ENCODE measurements around the gene RMND5A.
"Not testable (repeated sequence)": the region's sequence is repeated elsewhere in the genome, so short reads cannot be mapped to it uniquely, and the experiment has no call there.

Gene RMND5A, protein sequence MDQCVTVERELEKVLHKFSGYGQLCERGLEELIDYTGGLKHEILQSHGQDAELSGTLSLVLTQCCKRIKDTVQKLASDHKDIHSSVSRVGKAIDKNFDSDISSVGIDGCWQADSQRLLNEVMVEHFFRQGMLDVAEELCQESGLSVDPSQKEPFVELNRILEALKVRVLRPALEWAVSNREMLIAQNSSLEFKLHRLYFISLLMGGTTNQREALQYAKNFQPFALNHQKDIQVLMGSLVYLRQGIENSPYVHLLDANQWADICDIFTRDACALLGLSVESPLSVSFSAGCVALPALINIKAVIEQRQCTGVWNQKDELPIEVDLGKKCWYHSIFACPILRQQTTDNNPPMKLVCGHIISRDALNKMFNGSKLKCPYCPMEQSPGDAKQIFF

DNA sequence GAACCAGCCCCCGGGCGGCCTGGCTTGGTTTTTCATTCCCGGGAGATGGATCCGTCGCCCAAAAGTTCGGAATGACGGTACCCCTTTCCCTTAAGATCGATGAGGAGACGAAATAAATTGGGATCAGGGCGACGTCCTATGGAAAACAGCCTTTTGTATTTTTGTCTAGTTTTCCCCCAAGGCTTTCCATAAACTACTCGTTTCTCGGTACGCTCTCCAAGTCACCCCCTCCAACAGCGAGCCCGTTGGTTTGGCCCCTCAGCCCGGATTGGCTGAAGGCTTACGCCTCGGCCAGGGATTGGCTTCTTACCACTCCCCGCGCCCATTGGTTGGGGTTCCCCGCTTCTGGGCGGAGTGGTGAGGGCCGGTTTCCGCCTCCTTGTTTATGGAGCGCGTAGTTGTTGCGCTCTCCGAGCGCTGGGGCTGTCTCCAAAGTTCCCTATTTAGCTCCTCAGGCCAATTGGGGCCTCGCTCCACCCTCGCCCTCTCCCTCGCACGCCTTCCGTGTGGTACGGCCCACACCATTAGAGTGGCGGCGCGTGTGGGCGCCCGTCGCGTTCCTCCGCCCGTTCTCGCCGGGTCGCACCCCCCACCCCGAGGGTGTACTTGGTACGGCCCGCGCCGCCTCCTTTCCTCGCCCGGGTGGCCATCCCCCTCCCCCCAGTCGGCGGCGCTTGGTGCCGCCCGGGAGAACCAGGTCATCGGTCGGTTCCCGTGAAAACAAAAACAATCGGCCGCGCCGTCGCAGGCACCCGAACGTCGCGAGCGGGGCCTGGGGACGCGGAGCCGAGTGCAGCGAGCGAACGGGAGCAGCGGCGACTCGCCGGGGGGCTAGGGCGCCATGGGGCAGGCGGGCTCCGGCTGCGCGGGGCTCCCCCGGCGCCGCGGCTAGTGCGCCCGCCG, at the start of gene RMND5A:
Gene RMND5A, plus strand, starts transcription at position 655 of the 903 bp plus-strand sequence. CDS start 377 bp downstream, outside the sequence.
- peak; percentile 90 for DNase-seq (ENCODE audit: low read depth)

DNA sequence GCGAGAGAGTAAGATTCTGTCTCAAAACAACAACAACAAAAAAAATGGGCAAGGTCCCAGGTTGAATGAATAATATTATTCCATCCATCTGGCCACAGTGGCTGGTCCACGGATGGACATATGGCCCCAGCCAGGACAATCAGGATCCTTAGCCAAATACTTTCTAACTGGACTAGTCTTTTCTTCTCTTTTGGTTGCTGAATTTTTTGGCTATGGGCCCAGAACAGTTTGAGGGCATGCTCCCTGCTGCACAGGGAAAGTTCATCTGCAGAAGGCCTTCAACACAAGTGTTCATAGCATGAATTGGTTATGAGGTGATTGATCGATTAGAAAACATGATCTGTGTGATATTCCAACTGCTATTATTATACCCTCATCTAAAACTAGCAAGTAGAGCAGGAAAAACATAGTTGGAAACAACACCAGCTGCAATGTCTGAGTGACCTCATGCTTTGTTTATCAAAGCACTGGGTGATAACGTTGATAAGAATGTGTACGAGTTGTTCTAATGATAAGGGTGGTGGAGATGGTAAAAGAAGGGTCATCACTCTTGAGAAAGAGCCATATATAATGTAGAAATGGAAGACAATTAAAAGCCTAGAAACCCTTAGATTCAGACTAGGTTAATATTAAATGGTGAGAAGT, 48.6 kb upstream of the RMND5A start:
- DNase-seq (ENCODE audit: low read depth) = no peak

DNA sequence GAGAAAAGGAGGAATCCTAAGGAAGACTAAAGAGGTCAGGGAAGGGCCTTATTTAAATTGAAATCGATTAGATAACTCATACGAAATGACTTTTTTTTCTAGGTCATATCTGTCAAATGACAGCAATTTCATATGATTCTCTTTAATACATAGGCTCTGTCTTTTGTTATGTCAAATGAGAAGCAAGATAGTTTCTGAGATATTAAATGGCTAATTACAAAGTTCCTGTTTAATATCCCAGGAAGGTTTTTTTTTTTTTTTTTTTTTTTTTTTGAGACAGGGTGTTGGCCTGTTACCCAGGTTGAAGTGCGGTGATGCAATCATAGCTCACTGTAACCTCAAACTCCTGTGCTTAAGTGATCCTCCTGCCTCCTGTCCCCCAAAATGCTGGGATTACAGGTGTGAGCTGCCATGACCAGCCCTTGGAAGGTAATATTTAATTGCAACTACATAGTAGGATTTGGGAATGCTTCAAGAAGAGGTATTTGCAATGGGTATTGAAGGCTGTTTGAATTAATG, 48.0 kb upstream of the RMND5A start:
- no peak for DNase-seq (ENCODE audit: low read depth)

DNA sequence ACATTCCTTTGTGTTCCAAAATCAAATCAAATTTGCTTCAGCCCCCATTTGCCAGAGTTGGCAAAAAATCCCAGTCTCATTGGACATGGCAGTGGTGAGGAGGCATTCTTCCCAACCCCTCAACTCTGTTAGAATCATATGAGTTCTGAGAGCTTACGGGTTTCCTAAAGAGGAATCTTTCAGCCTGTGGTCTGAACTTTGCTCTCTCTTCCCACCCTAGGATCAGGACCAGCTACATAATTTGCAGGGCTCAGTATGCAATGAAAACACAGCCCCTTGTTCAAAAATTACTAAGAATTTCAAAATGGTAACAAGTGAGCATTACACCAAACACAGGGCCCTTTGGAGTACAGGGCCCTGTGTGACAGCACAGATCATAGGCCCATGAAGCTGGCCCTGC, 47.1 kb upstream of the RMND5A start:
- no peak for DNase-seq (ENCODE audit: low read depth)

DNA sequence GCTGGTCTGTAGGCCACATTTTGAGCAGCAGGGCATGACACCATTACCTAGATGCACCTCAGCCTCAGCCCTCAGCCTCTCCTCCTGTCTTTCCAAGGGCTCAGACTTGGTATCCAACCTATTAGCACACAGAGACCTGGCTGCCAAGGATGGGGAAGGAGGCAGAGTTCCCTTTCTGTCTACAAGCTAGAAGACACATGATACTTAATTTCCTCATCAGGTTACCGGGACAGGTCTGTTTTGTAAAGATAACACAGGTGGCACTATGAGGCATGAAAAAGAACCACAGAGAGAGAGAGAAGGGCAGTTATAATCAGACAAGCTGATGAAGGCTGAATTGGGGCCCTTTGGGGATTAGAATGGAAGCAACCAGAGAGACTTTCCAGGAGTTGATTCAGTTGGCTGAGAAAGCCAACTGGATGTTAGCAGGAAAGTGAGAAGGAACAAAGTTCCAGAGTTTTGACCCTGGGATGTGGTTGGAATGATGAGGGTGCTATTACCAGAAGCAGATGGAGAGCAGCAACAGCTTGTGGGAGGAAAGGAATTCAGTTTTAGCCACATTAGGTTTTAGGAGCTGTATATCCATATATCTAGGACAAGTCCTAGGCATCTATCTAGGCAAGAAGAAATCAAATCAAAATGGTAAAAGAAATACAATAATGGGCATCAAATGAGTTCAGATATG, 46.0 kb upstream of the RMND5A start:
- DNase-seq (ENCODE audit: low read depth) = no peak

DNA sequence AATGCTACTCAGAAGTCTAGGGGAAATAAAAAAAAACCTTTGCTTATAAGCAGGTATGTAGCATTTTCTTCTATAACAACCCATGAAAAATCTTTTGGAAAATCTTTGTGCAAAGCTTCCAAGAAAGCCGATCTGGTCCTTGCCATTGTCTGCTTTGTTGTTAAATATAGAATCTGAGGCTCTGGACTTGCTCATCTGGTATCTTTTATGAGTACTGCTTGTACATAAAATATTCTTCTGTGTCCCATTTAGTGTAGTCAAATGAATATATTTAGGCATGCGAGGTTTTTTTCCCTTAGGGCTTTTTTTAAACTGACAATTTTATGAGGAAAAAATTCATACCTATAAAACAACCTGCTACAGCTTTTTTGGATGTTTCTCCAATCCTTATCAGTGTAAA, 45.0 kb upstream of the RMND5A start:
- DNase-seq (ENCODE audit: low read depth) = no peak

DNA sequence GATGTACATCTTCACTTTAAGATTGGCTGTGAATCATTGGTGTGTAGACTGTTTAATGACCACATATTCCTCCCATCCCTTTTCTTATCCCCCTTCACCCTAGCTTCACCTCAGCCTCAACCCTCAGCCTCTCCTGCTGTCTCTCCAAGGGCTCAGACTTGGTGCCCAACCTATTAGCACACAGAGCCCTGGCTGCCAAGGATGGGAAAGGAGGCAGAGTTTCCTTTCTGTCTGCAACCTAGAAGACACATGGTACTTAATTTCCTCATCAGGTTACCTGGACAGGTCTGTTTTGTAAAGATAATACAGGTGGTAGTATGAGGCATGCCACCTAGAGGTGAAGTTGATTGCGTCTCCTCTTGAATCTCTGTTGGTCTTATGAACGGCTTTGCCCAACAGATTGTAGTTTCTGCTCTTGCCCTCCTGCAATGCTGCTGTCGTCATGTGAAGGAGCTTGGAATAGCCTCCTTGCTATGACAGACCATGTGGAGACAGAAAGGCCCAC, 44.5 kb upstream of the RMND5A start:
- DNase-seq (ENCODE audit: low read depth) = no peak

DNA sequence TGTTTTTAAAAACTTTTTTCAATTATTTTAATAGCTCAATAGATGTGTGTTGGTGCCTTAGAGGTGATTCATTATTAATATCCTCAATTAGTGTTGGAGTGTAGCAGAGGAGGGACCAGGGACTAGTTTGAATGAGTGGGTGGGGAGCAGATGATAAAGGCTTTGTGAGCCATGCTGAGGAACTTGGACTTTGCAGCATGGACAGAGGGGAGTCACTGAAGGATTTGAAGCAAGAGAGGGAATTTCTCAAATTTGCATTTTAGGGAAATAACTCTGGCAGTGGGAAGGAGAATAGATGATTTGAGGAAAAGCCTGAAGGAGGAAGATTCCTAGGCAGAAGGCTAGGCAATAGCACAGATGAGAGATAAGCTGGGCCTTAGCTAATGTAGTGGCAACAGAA, 42.3 kb upstream of the RMND5A start:
- DNase-seq (ENCODE audit: low read depth) = no peak

DNA sequence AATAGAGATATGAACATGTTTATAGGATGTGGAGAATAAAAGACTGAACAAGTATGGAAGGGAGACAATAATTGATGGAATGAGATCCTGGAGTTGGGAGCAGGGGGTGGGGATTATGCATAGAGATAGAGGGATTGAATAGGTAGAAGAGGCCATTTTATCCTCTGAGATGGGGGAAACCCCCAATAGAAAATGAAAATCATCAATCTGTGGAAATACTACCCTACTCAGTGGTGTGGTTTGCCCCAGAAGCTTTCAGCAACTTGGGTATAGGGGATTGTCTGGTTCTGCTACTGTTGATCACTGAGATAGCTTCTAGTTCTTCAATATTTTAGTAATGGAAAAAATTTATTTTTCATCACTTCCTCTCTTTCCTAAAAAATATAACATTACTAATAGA, 41.1 kb upstream of the RMND5A start:
- no peak for DNase-seq (ENCODE audit: low read depth)

DNA sequence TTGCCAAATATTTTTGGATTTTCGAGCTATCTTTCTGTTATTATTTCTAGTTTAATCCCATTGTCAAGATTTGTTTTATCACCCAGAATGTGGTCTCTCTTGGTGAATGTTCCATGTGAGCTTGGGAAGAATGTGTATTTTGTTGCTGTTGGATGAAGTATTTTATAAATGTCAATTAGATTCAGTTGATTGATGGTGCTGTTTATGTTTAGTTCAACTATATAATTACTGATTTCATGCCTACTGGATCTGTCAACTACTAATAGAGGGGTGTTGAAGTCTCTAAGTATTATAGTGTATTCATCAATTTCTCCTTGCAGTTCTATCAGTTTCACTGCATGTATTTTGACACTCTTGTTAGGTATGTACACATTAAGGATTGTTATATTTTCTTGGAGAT, 34.7 kb upstream of the RMND5A start:
- no peak for DNase-seq (ENCODE audit: low read depth)

DNA sequence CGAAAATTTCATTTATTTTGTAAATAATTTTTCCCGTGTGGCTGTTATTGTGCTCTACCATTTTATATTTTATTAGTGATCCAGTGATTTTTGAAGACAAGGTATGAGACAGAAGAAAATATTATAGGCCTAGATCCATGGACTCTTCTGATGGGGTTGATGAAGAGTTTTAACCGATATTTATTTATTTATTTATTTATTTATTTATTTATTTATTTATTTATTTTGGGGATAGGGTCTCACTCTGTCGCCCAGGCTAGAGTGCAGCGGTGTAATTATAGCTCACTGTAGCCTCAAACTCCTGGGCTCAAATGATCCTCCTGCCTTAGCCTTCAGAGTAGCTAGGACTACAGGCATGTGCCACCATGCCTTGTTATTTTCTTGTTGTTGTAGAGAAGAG, 33.6 kb upstream of the RMND5A start:
- no peak for DNase-seq (ENCODE audit: low read depth)

DNA sequence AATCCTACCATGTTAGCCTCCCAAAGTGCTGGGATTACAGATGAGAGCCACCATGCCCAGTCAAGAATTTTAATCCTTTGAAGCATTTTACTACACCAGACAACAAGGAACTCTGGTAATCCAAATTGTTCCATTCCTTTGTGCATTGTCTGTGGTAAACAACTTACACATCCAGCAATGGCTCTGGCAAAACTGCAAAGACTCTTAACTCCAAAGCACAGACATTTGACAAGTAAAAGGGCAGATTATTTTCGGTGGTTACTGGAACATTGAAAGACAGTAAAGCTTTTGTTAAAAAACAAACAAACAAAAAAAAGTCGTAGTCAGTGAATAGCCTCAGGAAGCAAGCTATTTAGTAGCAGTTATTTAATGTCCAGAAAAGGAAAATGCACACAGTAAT, 33.2 kb upstream of the RMND5A start:
- DNase-seq (ENCODE audit: low read depth) = no peak

DNA sequence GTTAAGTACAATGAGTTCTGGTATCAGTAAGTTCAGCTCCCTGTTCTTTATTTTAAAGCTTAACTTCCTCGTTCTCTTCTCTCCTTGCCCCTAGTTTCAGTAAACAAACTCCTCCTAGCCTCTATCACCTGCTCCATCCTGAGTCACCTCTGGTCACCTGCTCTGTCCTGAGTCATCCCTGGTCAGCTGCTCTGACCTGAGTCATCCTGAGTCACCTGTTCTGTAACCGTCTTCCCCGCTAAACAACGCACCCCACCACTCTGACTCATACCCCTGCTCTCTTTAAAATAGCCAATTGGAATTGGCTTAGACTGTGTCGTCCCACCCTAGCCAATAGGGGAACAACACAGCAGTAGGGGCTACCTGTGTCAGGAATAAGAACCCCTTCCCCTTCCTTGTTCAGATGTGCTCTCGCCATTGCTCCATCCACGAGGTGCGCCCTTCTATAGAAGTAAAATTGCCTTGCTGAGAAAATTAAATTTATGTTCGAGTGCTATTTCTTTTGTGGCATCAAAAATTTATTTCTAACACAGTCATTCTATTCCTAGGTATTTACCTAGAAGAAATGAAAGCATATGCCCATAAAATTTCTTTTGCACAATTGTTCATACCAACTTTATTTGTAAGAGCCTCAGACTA, 24.9 kb upstream of the RMND5A start:
- no peak for DNase-seq (ENCODE audit: low read depth)

DNA sequence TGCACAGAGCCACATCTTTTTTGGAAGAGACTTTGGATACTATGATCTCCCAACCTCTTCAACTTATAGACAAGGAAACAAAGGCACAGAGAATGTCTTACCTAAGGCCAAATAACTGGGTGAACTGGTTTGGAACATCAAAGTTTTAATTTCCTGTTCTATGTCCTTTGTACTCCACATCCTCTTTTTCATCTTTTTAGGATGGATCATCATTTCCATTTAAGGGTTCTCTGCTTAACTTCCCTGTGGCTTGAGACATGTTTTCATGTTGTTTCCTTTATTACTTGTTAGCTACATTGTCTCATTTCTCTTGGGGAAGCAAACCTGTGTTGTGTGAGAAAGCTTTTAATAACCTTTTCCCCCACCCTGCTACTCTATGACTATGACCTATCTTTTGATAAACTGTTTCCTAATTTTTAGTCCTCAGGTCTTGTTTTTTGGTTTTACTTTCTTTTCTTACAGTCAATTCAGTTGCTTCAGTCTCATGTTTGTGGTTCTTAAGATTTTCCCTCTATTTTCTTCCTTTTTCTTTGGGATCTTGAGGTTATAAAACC, 22.5 kb upstream of the RMND5A start:
- no peak for DNase-seq (ENCODE audit: low read depth)

DNA sequence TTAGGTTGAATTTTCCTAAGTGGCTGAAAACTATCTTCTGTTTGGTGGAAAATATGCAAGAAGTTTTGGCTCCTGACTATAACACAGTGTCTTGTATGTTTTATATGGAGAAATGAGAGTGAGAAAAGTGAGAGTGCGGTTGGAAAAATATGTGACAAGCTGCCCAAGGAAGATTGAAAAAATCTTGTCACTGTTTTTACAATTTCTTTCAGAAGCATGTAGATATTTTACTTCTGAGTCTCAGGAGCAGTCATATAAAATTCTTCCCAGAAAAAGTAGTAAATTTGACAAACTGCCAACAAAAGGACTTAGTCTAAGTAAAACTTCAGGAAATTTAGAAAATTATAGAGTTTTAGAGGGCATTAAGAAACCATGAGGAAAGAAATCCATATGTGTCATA, 19.4 kb upstream of the RMND5A start:
- no peak for DNase-seq (ENCODE audit: low read depth)

DNA sequence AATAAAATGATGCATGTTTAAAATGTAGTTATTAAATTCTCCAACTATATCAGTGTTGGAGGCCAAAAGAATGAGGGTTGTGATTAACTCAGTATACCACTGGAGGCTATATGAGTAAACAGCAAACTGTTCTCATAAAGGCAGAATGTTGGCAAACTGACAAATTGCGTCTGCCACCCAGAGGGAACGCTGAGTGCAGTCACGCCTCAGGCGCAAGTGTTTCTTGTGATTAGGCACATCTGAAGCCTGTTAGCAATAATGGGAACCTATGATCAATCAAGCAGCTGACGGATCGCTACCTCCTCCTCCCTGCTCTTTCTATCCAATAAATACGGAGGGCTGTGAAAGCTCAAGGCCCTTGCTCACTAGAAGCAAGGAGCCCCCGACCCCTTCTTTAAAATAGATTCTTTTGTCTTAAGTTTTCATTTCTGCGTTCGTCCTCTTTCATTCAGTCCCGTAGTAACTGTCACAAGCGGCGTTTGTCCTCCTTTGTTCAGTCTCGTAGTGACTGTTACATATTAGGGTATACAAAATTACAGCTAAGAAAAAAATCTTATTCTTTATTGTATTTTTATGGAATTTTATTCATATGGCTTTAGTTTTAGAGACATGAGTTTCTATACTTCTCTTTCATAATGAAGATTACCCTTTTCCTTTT, 16.3 kb upstream of the RMND5A start:
- no peak for DNase-seq (ENCODE audit: low read depth)

DNA sequence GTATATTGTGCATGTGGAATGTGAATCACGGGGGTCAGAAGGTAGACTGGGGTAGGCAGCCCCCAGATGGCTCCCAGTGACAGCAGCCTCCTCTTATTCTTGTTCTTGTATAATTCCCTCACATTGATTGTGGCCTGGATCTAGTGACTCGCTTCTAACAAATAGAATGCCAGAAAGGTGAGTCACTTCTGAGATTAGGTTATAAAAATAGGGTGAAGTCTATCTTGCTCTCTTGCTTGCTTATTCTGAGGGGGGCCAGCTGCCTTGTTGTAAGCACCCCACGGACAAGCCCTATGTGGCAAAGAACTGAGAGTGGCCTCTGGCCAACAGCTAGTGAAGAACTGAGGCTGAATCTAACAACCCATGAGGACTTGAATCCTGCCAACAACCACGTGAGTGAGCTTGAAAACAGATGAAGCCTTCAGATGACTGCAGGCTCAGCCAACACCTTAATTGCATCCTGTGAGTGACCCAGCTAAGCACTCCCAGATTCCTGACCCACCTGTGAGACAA, 15.6 kb upstream of the RMND5A start:
- no peak for DNase-seq (ENCODE audit: low read depth)

DNA sequence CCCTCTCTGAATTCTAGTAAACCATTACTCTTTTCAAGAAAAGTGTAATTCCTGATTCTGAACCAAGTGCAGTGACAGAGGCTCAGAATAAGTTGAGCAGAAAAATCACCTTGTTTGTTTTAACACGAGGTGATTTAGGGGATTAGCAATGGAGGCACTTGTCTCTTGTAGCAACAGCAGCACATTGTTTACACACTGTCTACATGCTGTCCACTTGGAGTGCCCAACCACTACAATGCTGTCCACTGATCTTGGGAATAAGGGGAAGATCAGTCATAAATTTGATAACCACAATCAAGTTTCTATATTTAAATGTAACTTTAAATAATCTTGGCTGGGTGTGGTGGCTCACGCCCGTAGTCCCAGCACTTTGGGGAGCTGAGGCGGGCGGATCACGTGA, 13.9 kb upstream of the RMND5A start:
- DNase-seq (ENCODE audit: low read depth) = no peak

DNA sequence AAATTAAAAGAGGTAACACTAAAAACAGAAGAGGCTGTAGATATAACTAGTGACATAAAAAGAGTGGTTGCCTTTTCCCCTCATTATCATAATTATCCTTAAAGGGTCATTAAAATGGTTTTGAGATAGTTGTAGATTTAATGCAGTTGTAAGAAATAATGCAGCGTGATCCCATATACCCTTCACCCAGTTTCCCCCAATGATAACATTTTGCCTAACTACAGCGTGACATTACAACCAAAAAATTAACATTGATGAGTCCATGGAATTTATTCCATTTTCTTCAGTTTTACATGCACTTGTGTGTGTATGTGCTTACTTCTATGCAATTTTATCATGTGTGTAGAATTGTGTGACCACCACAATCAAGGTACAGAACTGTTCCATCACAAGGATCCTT, 13.2 kb upstream of the RMND5A start:
- DNase-seq (ENCODE audit: low read depth) = no peak

DNA sequence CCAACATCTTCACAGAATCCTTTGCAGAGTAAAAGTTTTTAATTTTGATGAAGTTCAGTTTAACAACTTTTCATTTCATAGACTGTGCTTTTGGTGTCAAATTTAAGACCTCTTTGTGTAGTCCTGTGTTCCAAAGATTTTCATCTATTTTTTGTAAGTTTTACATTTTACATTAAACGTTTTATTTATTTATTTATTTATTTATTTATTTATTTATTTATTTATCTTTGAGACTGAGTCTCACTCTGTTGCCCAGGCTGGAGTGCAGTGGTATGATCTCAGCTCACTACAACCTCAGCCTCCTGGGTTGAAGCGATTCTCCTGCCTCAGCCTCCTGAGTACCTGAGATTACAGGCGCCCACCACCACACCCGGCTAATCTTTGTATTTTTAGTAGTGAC, 12.0 kb upstream of the RMND5A start:
- DNase-seq (ENCODE audit: low read depth) = not testable (repeated sequence)

All from activated T-helper 1 cell treated with Interleukin-2 at 50 U/mL for 16 hours (primary cell).